Stimulated activated CD8-positive, alpha-beta memory T cell treated with anti-CD3 and anti-CD28 coated beads, Interleukin-4, amount 100 ng/mL, for 4 hours (primary cell): ENCODE measurements around the gene RASSF8.

Experiments
- DNase-seq, 2 donors: peaks; one replicate each; pipeline ENCODE4 v3.0.0-alpha.2; 2020; ENCODE audit warnings: low read depth in 2 of 2, low spot score in 1 of 2

RASSF8 gene

DNA sequence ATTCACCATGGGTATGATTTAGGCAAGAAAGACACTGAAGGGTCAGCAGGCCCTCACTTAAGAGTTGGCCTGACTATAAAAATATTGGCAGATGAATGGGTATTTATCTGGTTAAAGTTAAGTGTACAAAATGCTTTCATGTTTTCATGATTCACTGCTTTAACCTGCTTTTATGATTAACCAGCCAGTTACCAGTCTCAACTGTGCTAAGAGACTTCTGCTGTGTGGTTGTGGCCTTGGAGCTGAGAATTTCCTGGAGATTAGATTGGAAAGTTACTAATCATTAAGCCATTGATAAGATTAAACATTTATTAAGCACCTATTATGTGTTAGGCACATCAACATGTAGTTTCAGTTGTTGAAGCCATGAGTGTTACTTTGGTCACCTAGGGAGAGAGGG, 68.9 kb downstream of the RASSF8 start:
- DNase-seq, result no peak

DNA sequence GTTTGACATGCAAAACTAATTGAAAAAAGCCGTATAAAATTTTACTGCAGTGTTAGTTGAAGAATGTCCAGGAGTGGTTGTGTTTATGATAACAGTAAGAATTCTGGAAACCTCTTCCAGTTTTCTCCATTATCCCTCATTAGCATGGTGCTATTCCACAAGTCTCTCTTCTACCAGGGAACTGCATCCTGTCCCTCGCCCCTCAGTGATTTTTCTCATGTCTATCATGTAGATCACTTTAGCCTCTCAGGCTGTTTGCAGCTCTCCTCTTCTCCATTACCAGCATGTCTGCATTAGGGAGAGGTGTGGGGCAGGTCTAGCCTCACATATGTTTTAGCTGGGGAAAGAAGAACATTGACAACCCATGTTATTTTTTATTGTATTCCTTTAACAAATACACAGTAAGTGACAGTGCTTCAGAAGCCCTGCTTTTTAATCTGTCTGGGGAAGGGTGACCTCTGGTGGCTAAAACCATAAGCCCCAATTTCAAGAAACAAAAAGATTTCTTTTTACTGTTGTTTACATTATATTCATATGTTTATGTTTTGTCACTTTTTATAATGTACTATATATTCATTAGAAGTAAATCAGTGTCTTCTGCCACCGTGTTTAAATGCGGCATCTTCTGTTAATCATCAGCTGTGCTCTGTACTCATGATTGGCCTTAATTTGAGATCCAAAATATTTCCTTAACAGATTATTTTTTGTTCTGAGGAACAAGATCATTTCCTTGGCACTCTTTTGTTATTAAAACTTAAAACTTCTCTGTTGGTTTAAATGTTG, 70.7 kb downstream of the RASSF8 start:
- DNase-seq, result no peak

DNA sequence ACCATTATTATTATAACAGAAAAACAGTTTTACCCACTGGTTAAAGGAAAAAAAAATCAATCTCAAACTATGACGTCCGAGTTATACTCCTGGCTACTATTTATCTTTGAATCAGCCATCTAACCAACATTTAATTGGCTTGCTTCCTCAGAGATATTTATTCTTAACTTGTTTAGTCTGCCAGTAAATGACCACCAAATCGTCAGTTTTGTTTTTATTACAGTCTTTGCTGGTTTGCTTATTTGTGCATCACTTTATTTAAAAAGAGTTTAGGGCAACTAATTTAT, 71.2 kb downstream of the RASSF8 start:
- no peak for DNase-seq

DNA sequence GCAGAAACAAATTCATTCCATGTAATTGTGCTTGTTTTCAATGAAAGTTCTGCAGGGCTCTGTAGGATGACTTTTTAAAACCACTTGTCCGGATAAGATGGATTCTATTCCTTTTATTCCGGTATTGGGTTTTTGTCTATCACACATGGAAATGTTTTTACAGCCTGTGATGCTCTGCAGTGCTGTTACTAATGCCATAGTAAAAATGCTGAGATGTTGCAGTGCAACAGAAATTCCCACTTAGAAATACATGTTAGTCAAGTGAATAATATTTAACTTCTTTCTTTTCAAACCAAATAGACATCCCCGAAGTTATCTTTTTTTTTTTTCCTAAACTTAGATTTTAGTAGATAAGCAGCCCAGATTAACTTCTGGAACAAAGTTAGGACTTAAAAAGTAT, 71.9 kb downstream of the RASSF8 start:
- no peak for DNase-seq

DNA sequence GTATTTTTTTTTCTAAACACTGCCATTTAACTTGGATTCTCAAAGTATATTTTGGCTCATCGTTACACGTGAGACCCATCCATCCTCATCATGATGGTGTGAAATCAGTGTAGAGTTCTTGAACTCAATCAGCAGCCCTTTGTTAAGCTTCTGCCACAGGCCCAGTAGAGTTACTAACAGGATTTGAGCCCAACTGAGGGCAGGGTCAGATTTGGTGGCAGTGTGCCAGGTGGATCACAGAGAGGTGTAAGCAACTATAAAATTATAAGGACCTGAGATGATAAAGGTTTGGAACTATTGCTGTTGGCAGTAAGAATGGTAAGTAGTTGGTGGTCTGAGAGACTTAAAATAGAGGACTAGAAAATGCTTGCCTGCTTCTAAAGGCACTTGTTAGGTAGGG, 72.8 kb downstream of the RASSF8 start:
- DNase-seq, result no peak

DNA sequence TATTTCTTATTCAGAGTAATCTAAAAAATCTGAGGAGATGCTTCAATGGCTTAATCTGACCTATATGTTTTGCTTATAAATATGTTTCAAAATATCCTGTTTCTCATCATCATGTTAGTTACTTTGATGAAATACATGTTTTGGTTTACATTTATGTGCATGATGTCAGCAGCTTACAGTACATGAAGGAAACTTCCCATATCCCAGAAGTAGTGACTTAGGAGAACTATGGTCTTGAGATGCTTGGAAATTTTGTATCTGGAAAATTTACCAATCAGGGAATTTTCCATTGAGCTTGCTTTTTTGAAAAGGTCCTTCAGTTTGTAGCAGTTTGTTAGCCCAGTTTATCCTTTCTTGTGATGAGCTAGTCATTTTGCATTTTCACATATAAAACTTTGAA, 73.3 kb downstream of the RASSF8 start:
- no peak for DNase-seq

GRCh38 chr12:26032290-26032689, 73.8 kb downstream of the RASSF8 start:
- DNase-seq, result no peak

DNA sequence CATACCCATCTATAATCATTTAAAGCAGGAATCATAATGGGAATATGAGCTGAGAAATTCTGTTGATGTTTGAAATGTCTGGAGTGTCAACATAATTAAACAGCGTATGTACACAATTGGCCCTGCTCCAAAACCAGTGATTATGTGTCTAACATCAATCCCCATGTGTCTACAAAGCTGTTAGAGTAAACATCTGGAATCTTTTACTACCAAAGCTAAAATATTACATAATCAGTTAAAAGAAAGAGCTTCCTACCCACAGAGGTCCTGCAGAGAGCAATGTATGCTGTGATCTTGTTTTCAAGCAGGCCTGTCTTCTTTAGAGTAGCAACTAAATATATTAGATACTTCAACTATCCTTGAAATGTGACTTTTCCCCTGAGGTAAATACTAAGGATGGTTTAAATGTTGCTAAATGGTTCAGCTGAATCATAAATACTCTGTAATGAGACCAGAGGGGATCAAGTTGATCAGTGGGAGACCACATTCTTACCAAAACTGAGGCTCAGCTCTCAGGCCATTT, 74.3 kb downstream of the RASSF8 start:
- DNase-seq, result no peak

GRCh38 chr12:26034371-26035142, 76.1 kb downstream of the RASSF8 start:
- no peak for DNase-seq

DNA sequence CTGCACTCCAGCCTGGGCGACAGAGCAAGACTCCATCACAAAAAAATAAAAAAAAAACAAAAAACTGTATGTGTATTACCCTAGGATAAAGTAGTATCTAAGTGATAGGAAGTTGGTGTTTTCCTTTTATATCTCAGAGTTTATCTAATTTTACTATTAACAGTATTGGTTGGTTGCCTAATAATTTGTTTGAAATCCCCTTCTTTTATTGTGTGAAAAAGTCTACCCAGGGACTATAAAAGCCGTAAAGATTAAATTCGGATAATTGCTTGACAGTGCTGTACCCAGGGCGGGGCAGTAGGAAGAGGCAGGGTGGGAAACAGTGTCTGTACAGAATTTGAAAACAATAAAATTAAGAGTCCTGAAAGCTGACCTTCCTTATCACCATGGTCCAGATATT, 78.4 kb downstream of the RASSF8 start:
- DNase-seq, result no peak

- DNase-seq, result no peak
These were observed 79.2 kb downstream of the RASSF8 start for GRCh38 chr12:26037615-26038220.

- no peak for DNase-seq
These were observed 84.2 kb downstream of the RASSF8 start for GRCh38 chr12:26042645-26043044.

- no peak for DNase-seq
These were observed 84.9 kb downstream of the RASSF8 start for GRCh38 chr12:26043135-26044006.

- no peak for DNase-seq
These were observed 85.5 kb downstream of the RASSF8 start for GRCh38 chr12:26044007-26044394.

- no peak for DNase-seq
These were observed 86.1 kb downstream of the RASSF8 start for GRCh38 chr12:26044592-26044991.

DNA sequence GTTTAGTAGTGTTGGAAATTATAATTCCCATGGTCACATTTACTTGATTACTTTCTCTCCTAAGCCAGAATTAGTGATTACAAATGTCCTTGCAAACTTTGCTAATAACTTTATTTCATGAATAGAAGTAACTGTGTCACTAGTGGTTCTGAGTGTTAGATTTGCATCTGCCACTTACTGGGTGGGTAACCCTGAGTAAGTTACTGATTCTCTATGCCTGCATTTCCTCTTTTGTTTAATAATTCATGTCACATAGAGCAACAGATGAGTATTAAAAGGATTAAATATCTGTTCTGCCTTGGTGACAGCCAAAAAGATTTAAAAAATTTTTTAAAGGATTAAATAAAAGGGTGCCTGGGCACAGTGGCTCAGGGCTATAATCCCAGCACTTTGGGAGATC, 87.7 kb downstream of the RASSF8 start:
- DNase-seq, result no peak

GRCh38 chr12:26046906-26047305, 88.4 kb downstream of the RASSF8 start:
- no peak for DNase-seq

GRCh38 chr12:26047401-26048226, 89.1 kb downstream of the RASSF8 start:
- no peak for DNase-seq

DNA sequence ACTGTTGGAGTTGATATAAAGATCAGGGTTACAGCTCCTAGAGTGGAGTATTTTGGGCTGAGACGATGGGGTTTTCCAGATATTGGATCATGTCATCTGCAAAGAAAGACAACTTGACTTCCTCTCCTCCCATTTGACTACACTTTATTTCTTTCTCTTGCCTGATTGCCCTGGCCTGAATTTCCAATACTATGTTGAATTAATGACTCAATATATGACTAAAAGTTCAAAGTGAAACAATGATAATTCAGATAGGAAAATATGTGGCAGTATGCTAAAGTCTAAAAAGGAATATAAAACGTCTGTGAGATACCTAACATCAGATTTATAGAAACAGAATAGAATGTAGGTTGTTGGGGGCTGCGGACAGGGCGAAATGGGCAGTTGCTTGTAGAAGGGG, 94.2 kb downstream of the RASSF8 start:
- no peak for DNase-seq

GRCh38 chr12:26054383-26054782, 95.9 kb downstream of the RASSF8 start:
- DNase-seq, result no peak
